ENCODE results near the gene OTOF.

OTOF gene

DNA sequence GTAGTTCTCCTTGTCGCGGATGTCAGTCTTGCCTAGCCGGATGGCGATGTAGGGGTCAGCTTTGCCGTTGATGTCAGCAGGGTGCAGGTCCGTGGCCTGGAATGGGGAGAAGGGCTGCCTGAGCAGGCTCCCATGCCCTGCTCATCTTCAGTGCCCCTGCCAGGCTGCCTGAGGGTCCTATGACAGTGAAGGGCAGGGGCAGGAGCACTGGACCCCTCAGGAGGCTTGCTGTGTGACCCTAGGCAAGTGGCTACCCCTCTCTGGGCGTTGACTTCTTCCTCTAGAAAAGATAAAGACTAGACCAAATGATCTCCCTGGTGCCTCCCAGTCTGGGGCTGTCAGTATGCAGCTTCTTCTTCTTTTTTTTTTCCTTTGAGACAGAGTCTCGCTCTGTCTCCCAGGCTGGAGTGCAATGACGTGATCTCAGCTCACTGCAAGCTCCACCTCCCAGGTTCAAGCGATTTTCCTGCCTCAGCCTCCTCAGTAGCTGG lies 11.9 kb downstream of the OTOF start:
- TF ChIP-seq SIN3A (IDR thresholded peaks at IDR 0.05; ENCODE audit: borderline replicate concordance, insufficient read depth, low read length) (no peak), FOXP2 (optimal IDR thresholded peaks at IDR 0.05; ENCODE audit: borderline replicate concordance, extremely low read depth, extremely low read length, insufficient read depth) (no peak), TAF1 (IDR thresholded peaks at IDR 0.05; ENCODE audit: borderline replicate concordance, insufficient read depth, low read length) (no peak), POLR2AphosphoS5 (IDR thresholded peaks at IDR 0.05; ENCODE audit: low read depth, low read length) (no peak)
- TF ChIP-seq, protein P1, sequence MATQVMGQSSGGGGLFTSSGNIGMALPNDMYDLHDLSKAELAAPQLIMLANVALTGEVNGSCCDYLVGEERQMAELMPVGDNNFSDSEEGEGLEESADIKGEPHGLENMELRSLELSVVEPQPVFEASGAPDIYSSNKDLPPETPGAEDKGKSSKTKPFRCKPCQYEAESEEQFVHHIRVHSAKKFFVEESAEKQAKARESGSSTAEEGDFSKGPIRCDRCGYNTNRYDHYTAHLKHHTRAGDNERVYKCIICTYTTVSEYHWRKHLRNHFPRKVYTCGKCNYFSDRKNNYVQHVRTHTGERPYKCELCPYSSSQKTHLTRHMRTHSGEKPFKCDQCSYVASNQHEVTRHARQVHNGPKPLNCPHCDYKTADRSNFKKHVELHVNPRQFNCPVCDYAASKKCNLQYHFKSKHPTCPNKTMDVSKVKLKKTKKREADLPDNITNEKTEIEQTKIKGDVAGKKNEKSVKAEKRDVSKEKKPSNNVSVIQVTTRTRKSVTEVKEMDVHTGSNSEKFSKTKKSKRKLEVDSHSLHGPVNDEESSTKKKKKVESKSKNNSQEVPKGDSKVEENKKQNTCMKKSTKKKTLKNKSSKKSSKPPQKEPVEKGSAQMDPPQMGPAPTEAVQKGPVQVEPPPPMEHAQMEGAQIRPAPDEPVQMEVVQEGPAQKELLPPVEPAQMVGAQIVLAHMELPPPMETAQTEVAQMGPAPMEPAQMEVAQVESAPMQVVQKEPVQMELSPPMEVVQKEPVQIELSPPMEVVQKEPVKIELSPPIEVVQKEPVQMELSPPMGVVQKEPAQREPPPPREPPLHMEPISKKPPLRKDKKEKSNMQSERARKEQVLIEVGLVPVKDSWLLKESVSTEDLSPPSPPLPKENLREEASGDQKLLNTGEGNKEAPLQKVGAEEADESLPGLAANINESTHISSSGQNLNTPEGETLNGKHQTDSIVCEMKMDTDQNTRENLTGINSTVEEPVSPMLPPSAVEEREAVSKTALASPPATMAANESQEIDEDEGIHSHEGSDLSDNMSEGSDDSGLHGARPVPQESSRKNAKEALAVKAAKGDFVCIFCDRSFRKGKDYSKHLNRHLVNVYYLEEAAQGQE (IDR thresholded peaks at IDR 0.05; ENCODE audit: insufficient read depth in 1 of 2, low read depth in 2 of 2, low read length in 2 of 2) = no peak

DNA sequence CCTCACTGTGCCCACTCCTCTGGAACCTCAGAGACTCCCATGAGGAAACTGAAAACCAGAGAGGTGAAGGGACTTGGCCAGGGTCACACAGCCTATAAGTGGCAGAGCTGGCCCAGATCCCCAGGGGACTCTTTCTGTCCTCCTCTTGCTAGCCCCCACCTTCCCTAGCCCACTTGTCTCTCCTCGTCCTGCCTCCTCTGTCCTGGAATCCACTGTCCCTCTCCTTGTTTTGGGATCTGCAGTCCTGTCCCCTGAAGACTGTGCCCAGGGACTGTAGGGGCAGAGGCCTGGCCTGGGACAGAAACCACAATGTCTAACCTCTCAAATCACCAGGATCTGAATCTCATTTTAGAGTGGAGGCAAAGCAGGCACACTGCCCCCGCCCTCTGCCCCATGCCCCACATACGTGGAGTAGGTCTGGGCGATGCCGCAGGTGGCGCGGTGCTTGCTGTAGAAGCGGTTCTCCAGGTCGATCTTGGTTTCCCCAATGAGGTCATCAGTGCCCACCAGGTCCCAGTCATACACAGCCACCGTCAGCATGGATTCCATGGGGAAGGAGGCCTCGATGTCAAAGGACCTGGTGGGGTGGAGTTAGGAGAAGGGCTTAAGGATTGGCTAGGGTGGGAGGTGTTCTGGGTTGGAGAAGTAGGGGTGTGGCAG lies 12.5 kb downstream of the OTOF start:
- TF ChIP-seq TAF1 (IDR thresholded peaks at IDR 0.05; ENCODE audit: borderline replicate concordance, insufficient read depth, low read length) (no peak), FOXP2 (optimal IDR thresholded peaks at IDR 0.05; ENCODE audit: borderline replicate concordance, extremely low read depth, extremely low read length, insufficient read depth) (no peak), SIN3A (IDR thresholded peaks at IDR 0.05; ENCODE audit: borderline replicate concordance, insufficient read depth, low read length) (no peak), POLR2AphosphoS5 (IDR thresholded peaks at IDR 0.05; ENCODE audit: low read depth, low read length) (no peak)
- TF ChIP-seq, protein P1 (IDR thresholded peaks at IDR 0.05; ENCODE audit: insufficient read depth in 1 of 2, low read depth in 2 of 2, low read length in 2 of 2) = no peak

DNA sequence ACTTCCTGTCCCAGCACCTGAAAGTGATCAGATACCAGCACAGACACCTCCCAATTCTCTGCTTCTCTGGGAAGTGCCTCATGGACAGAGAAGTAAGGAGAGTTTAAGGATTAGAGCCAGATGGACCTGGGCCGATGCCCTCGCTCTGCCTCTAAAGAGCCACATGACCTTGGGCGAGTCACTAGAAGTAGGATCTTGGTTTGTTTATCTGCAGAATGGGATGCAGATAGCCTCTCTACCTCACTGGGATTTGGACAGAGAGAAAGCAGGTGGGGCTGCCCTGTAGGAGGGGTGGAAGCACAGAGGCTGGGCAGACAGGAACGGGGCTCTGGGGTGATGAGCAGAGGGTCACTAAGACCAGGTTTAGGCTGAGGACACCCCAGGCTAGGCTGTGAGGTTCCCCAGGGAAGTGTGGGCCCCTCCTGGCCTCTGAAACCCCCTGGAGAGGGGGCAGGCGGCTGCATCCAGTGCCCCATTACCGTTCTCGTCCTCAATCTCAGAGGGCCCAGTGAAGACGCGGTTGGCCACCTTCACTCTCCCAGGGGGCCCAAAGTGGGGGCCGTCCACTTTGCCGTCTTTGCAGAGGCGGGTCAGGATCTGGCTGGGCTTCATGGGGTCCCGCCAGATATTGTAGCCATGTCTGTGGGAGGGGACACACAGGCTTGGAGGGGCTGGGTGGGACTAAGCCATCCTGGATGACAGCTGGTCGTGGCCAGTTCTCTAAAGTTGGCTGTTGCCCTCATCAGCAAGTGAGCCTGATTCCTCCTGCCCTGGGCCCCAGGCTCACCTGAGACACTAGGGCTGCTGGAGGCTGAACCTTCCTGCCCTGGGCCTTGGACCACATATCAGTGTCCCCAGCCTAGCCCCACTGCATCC lies 13.3 kb downstream of the OTOF start:
- TF ChIP-seq SIN3A (IDR thresholded peaks at IDR 0.05; ENCODE audit: borderline replicate concordance, insufficient read depth, low read length) = no peak
- TF ChIP-seq FOXP2 (optimal IDR thresholded peaks at IDR 0.05; ENCODE audit: borderline replicate concordance, extremely low read depth, extremely low read length, insufficient read depth) = no peak
- no peak for TF ChIP-seq TAF1 (IDR thresholded peaks at IDR 0.05; ENCODE audit: borderline replicate concordance, insufficient read depth, low read length)
- no peak for TF ChIP-seq POLR2AphosphoS5 (IDR thresholded peaks at IDR 0.05; ENCODE audit: low read depth, low read length)
- TF ChIP-seq, protein P1 (IDR thresholded peaks at IDR 0.05; ENCODE audit: insufficient read depth in 1 of 2, low read depth in 2 of 2, low read length in 2 of 2) = no peak

DNA sequence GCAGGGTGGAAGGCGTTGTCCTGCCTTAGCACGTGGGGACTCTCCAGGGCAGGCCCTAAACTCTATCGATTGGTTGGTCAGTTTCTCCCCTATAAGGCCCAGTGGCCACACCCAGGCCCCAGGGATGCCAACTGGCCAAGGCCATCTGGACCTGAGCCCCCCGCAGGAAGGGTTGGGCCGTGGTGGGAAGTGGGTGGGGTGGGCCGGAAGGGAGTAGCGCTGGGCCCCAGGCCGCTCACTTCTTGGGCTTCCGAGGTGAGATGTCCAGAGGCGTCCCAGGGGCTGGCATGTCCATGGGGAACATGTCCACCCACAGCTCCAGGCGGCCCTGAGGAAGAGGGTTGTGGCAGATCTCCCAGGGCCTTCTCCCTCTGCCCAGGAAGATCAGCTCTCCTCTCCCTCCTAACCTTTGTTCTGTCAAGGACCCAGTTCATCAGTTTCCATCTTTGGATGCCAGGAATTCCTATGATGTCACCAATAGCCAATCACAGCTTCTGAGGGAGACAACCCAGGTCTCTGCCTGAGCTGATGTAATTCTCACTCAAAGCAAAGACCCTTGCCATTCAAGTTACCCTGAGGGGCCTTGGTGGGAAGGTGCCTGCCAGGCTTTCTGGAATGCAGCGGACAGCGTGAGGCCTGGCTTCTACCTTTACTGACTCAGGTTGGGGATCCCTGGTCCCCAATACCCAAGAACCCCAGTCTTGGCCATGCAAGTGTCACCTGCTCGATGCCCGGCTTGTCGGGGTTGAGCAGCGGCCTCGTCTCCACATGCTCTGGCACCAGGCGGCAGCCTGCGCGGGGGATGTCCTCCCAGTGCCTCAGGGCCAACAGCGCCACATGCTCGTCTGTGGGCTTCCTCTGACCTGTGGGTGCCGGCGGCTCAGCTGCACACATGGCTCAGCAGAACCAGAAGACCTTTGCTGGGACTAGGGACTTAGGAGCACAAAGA lies 14.4 kb downstream of the OTOF start:
- TF ChIP-seq FOXP2 (optimal IDR thresholded peaks at IDR 0.05; ENCODE audit: borderline replicate concordance, extremely low read depth, extremely low read length, insufficient read depth) = no peak
- TF ChIP-seq, protein P1 (IDR thresholded peaks at IDR 0.05; ENCODE audit: insufficient read depth in 1 of 2, low read depth in 2 of 2, low read length in 2 of 2) = no peak
- no peak for TF ChIP-seq POLR2AphosphoS5 (IDR thresholded peaks at IDR 0.05; ENCODE audit: low read depth, low read length)
- no peak for TF ChIP-seq SIN3A (IDR thresholded peaks at IDR 0.05; ENCODE audit: borderline replicate concordance, insufficient read depth, low read length)
- TF ChIP-seq TAF1 (IDR thresholded peaks at IDR 0.05; ENCODE audit: borderline replicate concordance, insufficient read depth, low read length) = no peak

Data from PFSK-1 (cell line).